HCT116 (cell line): ENCODE results near the gene SPDYE16.
"Not testable (repeated sequence)": the region's sequence is repeated elsewhere in the genome, so short reads cannot be mapped to it uniquely, and the experiment has no call there.

Source experiments
- ATF3 ChIP-seq: IDR thresholded peaks from 2 replicates; pipeline ENCODE4 v1.6.1; 2012
- CEBPB ChIP-seq: IDR thresholded peaks from 2 replicates; pipeline ENCODE4 v1.6.1; 2012; ENCODE audit warnings: low read depth
- CTCF ChIP-seq, 3 experiments: fragments of 200-600 bp in 1 of 3; sonication (generic) in 1 of 3; IDR thresholded peaks in 2 of 3; conservative IDR thresholded peaks in 1 of 3; 2 replicates each; pipeline ENCODE4 v1.5.1; 2012 to 2017; ENCODE audit warnings: low read depth in 2 of 3, low read length in 2 of 3, antibody characterized with exemption in 1 of 3, borderline replicate concordance in 1 of 3, control low read depth in 1 of 3, mild to moderate bottlenecking in 1 of 3, mixed read lengths in 1 of 3, mixed run types in 1 of 3, moderate library complexity in 1 of 3; ENCODE audit not compliant: insufficient read depth in 1 of 3
- EZH2 ChIP-seq: fragments of 200-600 bp; sonication (generic); IDR thresholded peaks from 2 replicates; pipeline ENCODE4 v1.6.1; 2017; ENCODE audit warnings: antibody characterized with exemption, mixed run types
- JUND ChIP-seq: IDR thresholded peaks from 2 replicates; pipeline ENCODE4 v1.6.1; 2012
- POLR2A ChIP-seq: IDR thresholded peaks from 2 replicates; pipeline ENCODE4 v1.7.0; 2011; ENCODE audit warnings: borderline replicate concordance; ENCODE audit not compliant: insufficient read depth, insufficient read length; ENCODE audit errors: extremely low read depth
- POLR2AphosphoS5 ChIP-seq: IDR thresholded peaks from 2 replicates; pipeline ENCODE4 v1.6.1; 2011; ENCODE audit warnings: mild to moderate bottlenecking, low read depth, low read length, moderate library complexity
- RAD21 ChIP-seq: IDR thresholded peaks from 2 replicates; pipeline ENCODE4 v1.6.1; 2012; ENCODE audit warnings: low read depth, mild to moderate bottlenecking
- REST ChIP-seq: IDR thresholded peaks from 2 replicates; pipeline ENCODE4 v1.6.1; 2012; ENCODE audit warnings: low read depth
- SIN3A ChIP-seq: IDR thresholded peaks from 2 replicates; pipeline ENCODE4 v1.6.1; 2012; ENCODE audit warnings: low read depth
- ZBTB33 ChIP-seq: IDR thresholded peaks from 2 replicates; pipeline ENCODE4 v1.6.1; 2011; ENCODE audit warnings: mild to moderate bottlenecking, low read length, moderate library complexity; ENCODE audit not compliant: insufficient replicate concordance; ENCODE audit errors: extremely low read depth

GRCh38 chr7:76568742-76569141 is 25.6 kb upstream of the SPDYE16 start:
- TF ChIP-seq ATF3; CTCF (IDR thresholded peaks at IDR 0.05 in 2 of 3, conservative IDR thresholded peaks at IDR 0.05 in 1 of 3; ENCODE audit: borderline replicate concordance in 1 of 3, insufficient read depth in 1 of 3, low read depth in 2 of 3, low read length in 2 of 3); POLR2A; RAD21; POLR2AphosphoS5; JUND; REST; CEBPB; ZBTB33; SIN3A; EZH2: not testable (repeated sequence)
